K562 (cell line): ENCODE measurements around the gene CCNY. TPM values are rescaled to one million over a fixed set of nuclear protein-coding genes. Genes with fewer than 3 reads are reported as not detected.

ENCODE experiments used
- CBX2 ChIP-seq: fragments of 200-600 bp; sonication (generic); IDR thresholded peaks from one replicate; pipeline ENCODE4 v1.6.1; 2012; ENCODE audit warnings: mild to moderate bottlenecking, low read length, inconsistent platforms; ENCODE audit not compliant: insufficient read depth, poor library complexity, severe bottlenecking
- MTF1 ChIP-seq: fragments of 250-450 bp; sonication (Bioruptor Pico); IDR thresholded peaks from 2 replicates; pipeline ENCODE4 v1.9.0; 2021; ENCODE audit warnings: moderate library complexity, mild to moderate bottlenecking, inconsistent platforms, borderline replicate concordance
- NFYB ChIP-seq: IDR thresholded peaks from 2 replicates; pipeline ENCODE4 v1.6.1; 2011; ENCODE audit warnings: mild to moderate bottlenecking, moderate library complexity; ENCODE audit not compliant: insufficient read length; ENCODE audit errors: extremely low read depth
- PHB ChIP-seq: fragments of 250-450 bp; sonication (Bioruptor Pico); IDR thresholded peaks from 2 replicates; pipeline ENCODE4 v1.5.0; 2021
- SMARCA4 ChIP-seq: fragments of 450-650 bp; IDR thresholded peaks from 2 replicates; pipeline ENCODE4 v1.6.1; 2016
- TFAM ChIP-seq: fragments of 250-450 bp; sonication (Bioruptor Pico); conservative IDR thresholded peaks from 2 replicates; pipeline ENCODE4 v1.5.0; 2021; ENCODE audit warnings: mild to moderate bottlenecking, moderate library complexity
- ZFP36 ChIP-seq: fragments of 150-350 bp; IDR thresholded peaks from 2 replicates; pipeline ENCODE4 v1.6.1; 2018; ENCODE audit warnings: low read length, low read depth; ENCODE audit not compliant: partially characterized antibody
- ZNF121 ChIP-seq: sonication (generic); formaldehyde crosslinking; conservative IDR thresholded peaks from 2 replicates; pipeline ENCODE4 v1.8.0; 2022; ENCODE audit warnings: missing genetic modification reagents
- ZNF324 ChIP-seq: fragments of 250-450 bp; sonication (Bioruptor Pico); IDR thresholded peaks from 2 replicates; pipeline ENCODE4 v1.4.0; 2020; ENCODE audit warnings: mild to moderate bottlenecking
- ZNF354B ChIP-seq: fragments of 250-450 bp; sonication (Bioruptor Pico); IDR thresholded peaks from 2 replicates; pipeline ENCODE4 v1.4.0; 2020
- ZNF445 ChIP-seq: fragments of 250-450 bp; sonication (Bioruptor Pico); IDR thresholded peaks from 2 replicates; pipeline ENCODE4 v1.4.0; 2020; ENCODE audit warnings: low read depth, mild to moderate bottlenecking, moderate library complexity
- polyA plus RNA-seq, 8 experiments: library from polyadenylated mRNA; depleted of rRNA in 4 of 8; stranded (reverse) in 5 of 8; unstranded in 3 of 8; fragments of >200 nt; fragmentation: Nextera tagmentation in 2 of 8; fragmentation: Illumina TruSeq in 1 of 8; extraction: Ambion mirVana in 2 of 8; extraction: Trizol in 1 of 8; gene quantifications; 2 replicates each; pipeline versions ENCODE4 v1.2.1 to v1.2.3, GENCODE V29; 2011 to 2014; ENCODE audit warnings: inconsistent platforms in 1 of 8, missing spikeins in 1 of 8
- total RNA-seq, 7 experiments: library from RNA; depleted of rRNA in 6 of 7; stranded (reverse); fragments of >200 nt in 6 of 7; fragmentation: Illumina TruSeq in 2 of 7; extraction: Trizol in 2 of 7; gene quantifications; 2 replicates each; pipeline versions ENCODE4 v1.2.1 to v1.2.3, GENCODE V29; 2011 to 2021; ENCODE audit warnings: low replicate concordance in 1 of 7
- TF ChIP-seq, protein P1 (sequence below): fragments of 450-650 bp; formaldehyde crosslinking; conservative IDR thresholded peaks from 2 replicates; pipeline ENCODE4 v1.4.0; 2022; ENCODE audit warnings: mild to moderate bottlenecking, missing genetic modification characterization
- TF ChIP-seq, protein P2 (sequence below): sonication (generic); formaldehyde crosslinking; IDR thresholded peaks from 2 replicates; pipeline ENCODE4 v1.8.1; 2022; ENCODE audit warnings: missing genetic modification reagents
- TF ChIP-seq, protein P3 (sequence below): fragments of 450-650 bp; IDR thresholded peaks from 2 replicates; pipeline ENCODE4 v1.6.1; 2016; ENCODE audit warnings: mild to moderate bottlenecking
- TF ChIP-seq, protein P4 (sequence below): fragments of 250-450 bp; sonication (Bioruptor Pico); IDR thresholded peaks from 2 replicates; pipeline ENCODE4 v1.5.0; 2020; ENCODE audit warnings: mild to moderate bottlenecking, borderline replicate concordance
- TF ChIP-seq, protein P5 (sequence below): fragments of 450-650 bp; IDR thresholded peaks from 2 replicates; pipeline ENCODE4 v1.6.1; 2017; ENCODE audit warnings: mild to moderate bottlenecking, moderate library complexity
- TF ChIP-seq, protein P6 (sequence below), 2 experiments: fragments of 250-450 bp in 1 of 2; fragments of 450-650 bp in 1 of 2; sonication (Bioruptor Pico) in 1 of 2; IDR thresholded peaks; 2 replicates each; pipeline versions ENCODE4 v1.6.1 to v1.8.0; 2016 to 2021; ENCODE audit warnings: mild to moderate bottlenecking in 2 of 2, moderate library complexity in 2 of 2, missing compliant biosample characterization in 1 of 2, missing genetic modification characterization in 1 of 2

The CCNY gene
- total and polyA plus RNA-seq, 9 of the 15 experiments (the other 6 are each of a cell fraction or from before 2014, with no cell fraction given), result 8.4 to 109 (median 38.6) TPM

DNA sequence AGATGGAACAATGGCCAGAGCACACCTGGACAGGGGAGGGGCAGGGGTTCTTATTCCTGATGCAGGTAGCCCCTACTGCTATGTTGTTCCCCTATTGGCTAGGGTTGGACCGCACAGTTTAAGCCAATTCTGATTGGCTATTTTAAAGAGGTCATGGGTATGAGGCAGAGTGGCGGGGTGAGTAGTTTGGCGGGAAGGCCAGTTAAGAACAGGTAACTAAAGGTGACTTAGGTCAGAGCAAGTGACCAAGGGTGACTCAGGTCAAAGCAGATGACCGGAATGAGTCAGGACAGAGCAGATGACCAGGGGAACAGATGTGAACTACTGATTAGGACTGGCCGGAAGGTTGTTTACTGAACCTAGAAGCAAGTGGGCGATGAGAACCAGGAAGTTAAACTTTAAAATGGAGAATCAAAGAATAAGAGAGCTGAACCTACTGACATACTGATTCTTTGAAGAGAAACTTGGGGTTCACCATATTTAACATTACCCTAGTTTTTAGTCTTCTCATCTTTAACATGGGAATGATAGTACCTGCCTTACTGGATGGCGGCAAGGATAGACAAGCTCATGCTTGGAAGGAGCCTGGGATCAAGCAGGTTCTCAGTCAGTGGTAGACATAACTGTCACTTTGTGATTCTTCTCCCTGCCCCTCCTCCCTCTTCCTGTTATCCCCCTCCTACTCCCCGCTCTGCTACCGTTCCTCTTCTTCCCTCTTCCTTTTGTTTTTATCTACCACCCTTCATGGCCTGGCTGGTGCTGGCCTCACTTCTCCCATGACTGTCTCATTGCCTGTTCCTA lies 55.0 kb downstream of the CCNY start (continued):
- TF ChIP-seq NFYB (no peak), ZFP36 (no peak), ZNF354B (CRISPR knock-in tag) (no peak; the same call in 1 of the 2 replicates), TFAM (CRISPR knock-in tag) (no peak), MTF1 (CRISPR knock-in tag) (no peak), ZNF121 (no peak), ZNF324 (CRISPR knock-in tag) (peak; percentile 59; the same call in 1 of the 2 replicates), PHB (CRISPR knock-in tag) (no peak), SMARCA4 (peak; percentile 96), ZNF445 (CRISPR knock-in tag) (no peak), CBX2 (no peak)
- TF ChIP-seq, protein P1, sequence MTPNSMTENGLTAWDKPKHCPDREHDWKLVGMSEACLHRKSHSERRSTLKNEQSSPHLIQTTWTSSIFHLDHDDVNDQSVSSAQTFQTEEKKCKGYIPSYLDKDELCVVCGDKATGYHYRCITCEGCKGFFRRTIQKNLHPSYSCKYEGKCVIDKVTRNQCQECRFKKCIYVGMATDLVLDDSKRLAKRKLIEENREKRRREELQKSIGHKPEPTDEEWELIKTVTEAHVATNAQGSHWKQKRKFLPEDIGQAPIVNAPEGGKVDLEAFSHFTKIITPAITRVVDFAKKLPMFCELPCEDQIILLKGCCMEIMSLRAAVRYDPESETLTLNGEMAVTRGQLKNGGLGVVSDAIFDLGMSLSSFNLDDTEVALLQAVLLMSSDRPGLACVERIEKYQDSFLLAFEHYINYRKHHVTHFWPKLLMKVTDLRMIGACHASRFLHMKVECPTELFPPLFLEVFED, result peak; percentile 91
- TF ChIP-seq, protein P2, sequence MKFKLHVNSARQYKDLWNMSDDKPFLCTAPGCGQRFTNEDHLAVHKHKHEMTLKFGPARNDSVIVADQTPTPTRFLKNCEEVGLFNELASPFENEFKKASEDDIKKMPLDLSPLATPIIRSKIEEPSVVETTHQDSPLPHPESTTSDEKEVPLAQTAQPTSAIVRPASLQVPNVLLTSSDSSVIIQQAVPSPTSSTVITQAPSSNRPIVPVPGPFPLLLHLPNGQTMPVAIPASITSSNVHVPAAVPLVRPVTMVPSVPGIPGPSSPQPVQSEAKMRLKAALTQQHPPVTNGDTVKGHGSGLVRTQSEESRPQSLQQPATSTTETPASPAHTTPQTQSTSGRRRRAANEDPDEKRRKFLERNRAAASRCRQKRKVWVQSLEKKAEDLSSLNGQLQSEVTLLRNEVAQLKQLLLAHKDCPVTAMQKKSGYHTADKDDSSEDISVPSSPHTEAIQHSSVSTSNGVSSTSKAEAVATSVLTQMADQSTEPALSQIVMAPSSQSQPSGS (CRISPR knock-in tag), result no peak
- TF ChIP-seq, protein P3, sequence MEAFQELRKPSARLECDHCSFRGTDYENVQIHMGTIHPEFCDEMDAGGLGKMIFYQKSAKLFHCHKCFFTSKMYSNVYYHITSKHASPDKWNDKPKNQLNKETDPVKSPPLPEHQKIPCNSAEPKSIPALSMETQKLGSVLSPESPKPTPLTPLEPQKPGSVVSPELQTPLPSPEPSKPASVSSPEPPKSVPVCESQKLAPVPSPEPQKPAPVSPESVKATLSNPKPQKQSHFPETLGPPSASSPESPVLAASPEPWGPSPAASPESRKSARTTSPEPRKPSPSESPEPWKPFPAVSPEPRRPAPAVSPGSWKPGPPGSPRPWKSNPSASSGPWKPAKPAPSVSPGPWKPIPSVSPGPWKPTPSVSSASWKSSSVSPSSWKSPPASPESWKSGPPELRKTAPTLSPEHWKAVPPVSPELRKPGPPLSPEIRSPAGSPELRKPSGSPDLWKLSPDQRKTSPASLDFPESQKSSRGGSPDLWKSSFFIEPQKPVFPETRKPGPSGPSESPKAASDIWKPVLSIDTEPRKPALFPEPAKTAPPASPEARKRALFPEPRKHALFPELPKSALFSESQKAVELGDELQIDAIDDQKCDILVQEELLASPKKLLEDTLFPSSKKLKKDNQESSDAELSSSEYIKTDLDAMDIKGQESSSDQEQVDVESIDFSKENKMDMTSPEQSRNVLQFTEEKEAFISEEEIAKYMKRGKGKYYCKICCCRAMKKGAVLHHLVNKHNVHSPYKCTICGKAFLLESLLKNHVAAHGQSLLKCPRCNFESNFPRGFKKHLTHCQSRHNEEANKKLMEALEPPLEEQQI, result peak; percentile 96
- TF ChIP-seq, protein P4, sequence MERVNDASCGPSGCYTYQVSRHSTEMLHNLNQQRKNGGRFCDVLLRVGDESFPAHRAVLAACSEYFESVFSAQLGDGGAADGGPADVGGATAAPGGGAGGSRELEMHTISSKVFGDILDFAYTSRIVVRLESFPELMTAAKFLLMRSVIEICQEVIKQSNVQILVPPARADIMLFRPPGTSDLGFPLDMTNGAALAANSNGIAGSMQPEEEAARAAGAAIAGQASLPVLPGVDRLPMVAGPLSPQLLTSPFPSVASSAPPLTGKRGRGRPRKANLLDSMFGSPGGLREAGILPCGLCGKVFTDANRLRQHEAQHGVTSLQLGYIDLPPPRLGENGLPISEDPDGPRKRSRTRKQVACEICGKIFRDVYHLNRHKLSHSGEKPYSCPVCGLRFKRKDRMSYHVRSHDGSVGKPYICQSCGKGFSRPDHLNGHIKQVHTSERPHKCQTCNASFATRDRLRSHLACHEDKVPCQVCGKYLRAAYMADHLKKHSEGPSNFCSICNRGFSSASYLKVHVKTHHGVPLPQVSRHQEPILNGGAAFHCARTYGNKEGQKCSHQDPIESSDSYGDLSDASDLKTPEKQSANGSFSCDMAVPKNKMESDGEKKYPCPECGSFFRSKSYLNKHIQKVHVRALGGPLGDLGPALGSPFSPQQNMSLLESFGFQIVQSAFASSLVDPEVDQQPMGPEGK, result no peak
- TF ChIP-seq, protein P5, sequence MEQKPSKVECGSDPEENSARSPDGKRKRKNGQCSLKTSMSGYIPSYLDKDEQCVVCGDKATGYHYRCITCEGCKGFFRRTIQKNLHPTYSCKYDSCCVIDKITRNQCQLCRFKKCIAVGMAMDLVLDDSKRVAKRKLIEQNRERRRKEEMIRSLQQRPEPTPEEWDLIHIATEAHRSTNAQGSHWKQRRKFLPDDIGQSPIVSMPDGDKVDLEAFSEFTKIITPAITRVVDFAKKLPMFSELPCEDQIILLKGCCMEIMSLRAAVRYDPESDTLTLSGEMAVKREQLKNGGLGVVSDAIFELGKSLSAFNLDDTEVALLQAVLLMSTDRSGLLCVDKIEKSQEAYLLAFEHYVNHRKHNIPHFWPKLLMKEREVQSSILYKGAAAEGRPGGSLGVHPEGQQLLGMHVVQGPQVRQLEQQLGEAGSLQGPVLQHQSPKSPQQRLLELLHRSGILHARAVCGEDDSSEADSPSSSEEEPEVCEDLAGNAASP, result peak; percentile 75
- TF ChIP-seq, protein P6, sequence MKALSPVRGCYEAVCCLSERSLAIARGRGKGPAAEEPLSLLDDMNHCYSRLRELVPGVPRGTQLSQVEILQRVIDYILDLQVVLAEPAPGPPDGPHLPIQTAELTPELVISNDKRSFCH (CRISPR knock-in tag; IDR thresholded peaks at IDR 0.05), result no peak
- TF ChIP-seq, protein P6 (tag; IDR thresholded peaks at IDR 0.05), result peak; percentile 54; the same call in 1 of the 2 replicates
